Spleen (tissue), 7 donors: Measurements from ENCODE around the gene PBXIP1.

ENCODE experiments used
- POLR2AphosphoS5 ChIP-seq, 3 donors: sonication (generic); formaldehyde crosslinking; IDR thresholded peaks; one replicate each; pipeline ENCODE4 v1.5.1; 2017; ENCODE audit warnings: antibody characterized with exemption in 3 of 3
- TF ChIP-seq, protein P1 (sequence below), 11 experiments: fragments of 200-600 bp in 7 of 11; fragments of 450-650 bp in 4 of 11; sonication (generic) in 4 of 11; IDR thresholded peaks in 8 of 11; conservative IDR thresholded peaks in 3 of 11; 1 replicate in 7 of 11; 2 replicates in 4 of 11; pipeline versions ENCODE4 v1.4.0 to v1.8.0; 2016 to 2021; ENCODE audit warnings: antibody characterized with exemption in 11 of 11, inconsistent platforms in 4 of 11, mild to moderate bottlenecking in 1 of 11
- donor health status: DM: no; HTN: no; CAD: no; lungs with moderate emphysema.
- donor health status: DM: no; HTN: no; CAD: no.
- donor health status: DM: no; HTN: no; CAD: no.

GRCh38 chr1:154958681-154959425, 3.0 kb upstream of the PBXIP1 start:
- TF ChIP-seq, protein P1, sequence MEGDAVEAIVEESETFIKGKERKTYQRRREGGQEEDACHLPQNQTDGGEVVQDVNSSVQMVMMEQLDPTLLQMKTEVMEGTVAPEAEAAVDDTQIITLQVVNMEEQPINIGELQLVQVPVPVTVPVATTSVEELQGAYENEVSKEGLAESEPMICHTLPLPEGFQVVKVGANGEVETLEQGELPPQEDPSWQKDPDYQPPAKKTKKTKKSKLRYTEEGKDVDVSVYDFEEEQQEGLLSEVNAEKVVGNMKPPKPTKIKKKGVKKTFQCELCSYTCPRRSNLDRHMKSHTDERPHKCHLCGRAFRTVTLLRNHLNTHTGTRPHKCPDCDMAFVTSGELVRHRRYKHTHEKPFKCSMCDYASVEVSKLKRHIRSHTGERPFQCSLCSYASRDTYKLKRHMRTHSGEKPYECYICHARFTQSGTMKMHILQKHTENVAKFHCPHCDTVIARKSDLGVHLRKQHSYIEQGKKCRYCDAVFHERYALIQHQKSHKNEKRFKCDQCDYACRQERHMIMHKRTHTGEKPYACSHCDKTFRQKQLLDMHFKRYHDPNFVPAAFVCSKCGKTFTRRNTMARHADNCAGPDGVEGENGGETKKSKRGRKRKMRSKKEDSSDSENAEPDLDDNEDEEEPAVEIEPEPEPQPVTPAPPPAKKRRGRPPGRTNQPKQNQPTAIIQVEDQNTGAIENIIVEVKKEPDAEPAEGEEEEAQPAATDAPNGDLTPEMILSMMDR (IDR thresholded peaks at IDR 0.05 in 8 of 11, conservative IDR thresholded peaks at IDR 0.05 in 3 of 11) = no peak
- TF ChIP-seq POLR2AphosphoS5 (IDR thresholded peaks at IDR 0.05) = peak in 1 of 3 donors; percentile 31
